Suprapubic skin (tissue), 4 donors: ENCODE measurements around the gene ASIC2. TPM values are rescaled to one million over a fixed set of nuclear protein-coding genes. Genes with fewer than 3 reads are reported as not detected.
A peak's percentile ranks its signal among the peaks of the same experiment; 100 is the strongest.

Experiments used
- DNase-seq, 2 donors: peaks; one replicate each; pipeline ENCODE4 v3.0.0-alpha.2; 2019; ENCODE audit warnings: low spot score in 2 of 2
- H3K27ac ChIP-seq: fragments of 200-600 bp; sonication (generic); one replicate; pipeline ENCODE4 v1.5.1; 2019
- H3K27me3 ChIP-seq: fragments of 200-600 bp; sonication (generic); one replicate; pipeline ENCODE4 v1.5.1; 2019
- H3K36me3 ChIP-seq: fragments of 200-600 bp; sonication (generic); one replicate; pipeline ENCODE4 v1.5.1; 2019
- H3K4me1 ChIP-seq: fragments of 200-600 bp; sonication (generic); one replicate; pipeline ENCODE4 v1.5.1; 2019
- H3K4me3 ChIP-seq: fragments of 200-600 bp; sonication (generic); one replicate; pipeline ENCODE4 v1.5.1; 2019; ENCODE audit warnings: mild to moderate bottlenecking
- H3K9me3 ChIP-seq: fragments of 200-600 bp; sonication (generic); one replicate; pipeline ENCODE4 v1.5.1; 2019
- CTCF ChIP-seq, 2 donors: fragments of 200-600 bp in 1 of 2; fragments of 450-650 bp in 1 of 2; sonication (generic) in 1 of 2; IDR thresholded peaks; one replicate each; pipeline ENCODE4 v1.5.1; 2016 to 2019; ENCODE audit warnings: antibody characterized with exemption in 2 of 2, mild to moderate bottlenecking in 1 of 2, moderate library complexity in 1 of 2
- EP300 ChIP-seq: sonication (generic); formaldehyde crosslinking; IDR thresholded peaks from one replicate; pipeline ENCODE4 v1.6.1; 2017; ENCODE audit warnings: antibody characterized with exemption
- POLR2A ChIP-seq, 2 donors: fragments of 450-650 bp; IDR thresholded peaks; one replicate each; pipeline ENCODE4 v1.6.1; 2017; ENCODE audit warnings: antibody characterized with exemption in 2 of 2, mild to moderate bottlenecking in 2 of 2, moderate library complexity in 2 of 2
- POLR2AphosphoS5 ChIP-seq, 3 donors: sonication (generic); formaldehyde crosslinking; IDR thresholded peaks; one replicate each; pipeline ENCODE4 v1.6.1; 2017; ENCODE audit warnings: antibody characterized with exemption in 3 of 3
- WGBS: methylation state at CpG from one replicate; pipeline ENCODE4 v1.1.5; 2018; 5-methylcytosine and 5-hydroxymethylcytosine counted together
- total RNA-seq, 4 donors: library from RNA; depleted of rRNA; stranded (reverse); fragments of >200 nt; gene quantifications; one replicate each; pipeline ENCODE4 v1.1.0, GENCODE V29; 2016

The ASIC2 gene
- total RNA-seq, 4 donors from 2014 or later, result not detected

DNA sequence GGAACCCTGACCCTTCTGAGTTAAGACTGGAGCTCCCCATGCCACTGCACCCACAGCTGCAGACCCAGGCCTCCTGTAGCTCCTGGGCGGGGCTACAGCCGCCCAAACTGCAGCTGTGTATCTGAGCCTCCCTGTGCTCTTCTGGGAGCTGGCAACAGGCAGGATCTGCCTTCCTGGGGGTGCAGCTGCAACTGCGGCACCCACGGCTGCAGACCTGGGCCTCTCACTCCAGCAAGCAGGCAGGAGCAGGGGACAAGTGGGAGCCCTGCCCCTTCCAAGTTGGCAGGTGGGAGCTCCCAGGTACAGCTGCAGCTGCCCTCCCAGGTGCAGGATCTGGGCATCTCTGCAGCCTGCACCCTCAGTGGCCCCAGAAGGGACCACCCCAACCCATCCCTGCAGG is 259.9 kb downstream of the ASIC2 start:
- Histone ChIP-seq H3K27ac (no peak overlapping the region), H3K4me3 (no peak overlapping the region), H3K4me1 (no peaks in the 10 kb centered on the region), H3K36me3 (no peaks in the 10 kb centered on the region), H3K27me3 (peaks cover 20% of the 10 kb centered on the region), H3K9me3 (no peaks in the 10 kb centered on the region)
- WGBS, result 96% methylated on average over 4 of the region's 4 CpGs
- peak in 1 of 2 donors; percentile 15 for DNase-seq
- no peak for TF ChIP-seq EP300

DNA sequence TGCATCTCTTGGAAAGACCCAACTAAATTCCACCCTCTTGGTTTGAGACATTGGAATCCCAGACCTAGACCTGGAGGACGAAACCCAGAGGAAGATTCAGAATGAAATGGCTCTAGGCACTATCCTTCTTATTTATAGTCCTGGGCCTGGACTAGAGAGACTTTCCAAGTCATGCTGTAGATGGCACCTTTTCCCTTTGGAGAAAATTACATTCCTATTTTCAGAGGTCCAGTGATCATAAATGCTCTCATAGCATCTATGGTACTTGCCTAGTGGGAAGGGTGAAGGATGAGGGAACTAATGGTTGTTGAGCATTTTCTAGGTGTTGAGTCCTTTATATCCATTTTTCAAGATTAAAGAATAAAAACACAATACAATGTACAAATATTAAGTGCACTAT is 264.3 kb downstream of the ASIC2 start:
- no peak overlapping the region for H3K4me3 ChIP-seq
- H3K27me3 ChIP-seq, result peaks cover 1% of the 10 kb centered on the region
- no peaks in the 10 kb centered on the region for H3K36me3 ChIP-seq
- 83% methylated on average over 1 of the region's 1 CpG for WGBS
- no peaks in the 10 kb centered on the region for H3K9me3 ChIP-seq
- no peaks in the 10 kb centered on the region for H3K4me1 ChIP-seq
- TF ChIP-seq POLR2AphosphoS5 (IDR thresholded peaks at IDR 0.05), result no peak
- TF ChIP-seq EP300, result no peak
- TF ChIP-seq POLR2A (IDR thresholded peaks at IDR 0.05), result no peak
- TF ChIP-seq CTCF (IDR thresholded peaks at IDR 0.05), result no peak
- no peak for DNase-seq
- H3K27ac ChIP-seq, result no peak overlapping the region

GRCh38 chr17:33028061-33028460 is 265.0 kb downstream of the ASIC2 start:
- Histone ChIP-seq H3K36me3 (no peaks in the 10 kb centered on the region), H3K4me3 (no peak overlapping the region), H3K27me3 (no peaks in the 10 kb centered on the region), H3K27ac (no peak overlapping the region), H3K4me1 (no peaks in the 10 kb centered on the region), H3K9me3 (no peaks in the 10 kb centered on the region)
- DNase-seq, result peak in 1 of 2 donors; percentile 43
- TF ChIP-seq POLR2A (IDR thresholded peaks at IDR 0.05) (no peak), POLR2AphosphoS5 (IDR thresholded peaks at IDR 0.05) (no peak), EP300 (no peak), CTCF (IDR thresholded peaks at IDR 0.05) (no peak)
- 80% methylated on average over 8 of the region's 8 CpGs for WGBS

DNA sequence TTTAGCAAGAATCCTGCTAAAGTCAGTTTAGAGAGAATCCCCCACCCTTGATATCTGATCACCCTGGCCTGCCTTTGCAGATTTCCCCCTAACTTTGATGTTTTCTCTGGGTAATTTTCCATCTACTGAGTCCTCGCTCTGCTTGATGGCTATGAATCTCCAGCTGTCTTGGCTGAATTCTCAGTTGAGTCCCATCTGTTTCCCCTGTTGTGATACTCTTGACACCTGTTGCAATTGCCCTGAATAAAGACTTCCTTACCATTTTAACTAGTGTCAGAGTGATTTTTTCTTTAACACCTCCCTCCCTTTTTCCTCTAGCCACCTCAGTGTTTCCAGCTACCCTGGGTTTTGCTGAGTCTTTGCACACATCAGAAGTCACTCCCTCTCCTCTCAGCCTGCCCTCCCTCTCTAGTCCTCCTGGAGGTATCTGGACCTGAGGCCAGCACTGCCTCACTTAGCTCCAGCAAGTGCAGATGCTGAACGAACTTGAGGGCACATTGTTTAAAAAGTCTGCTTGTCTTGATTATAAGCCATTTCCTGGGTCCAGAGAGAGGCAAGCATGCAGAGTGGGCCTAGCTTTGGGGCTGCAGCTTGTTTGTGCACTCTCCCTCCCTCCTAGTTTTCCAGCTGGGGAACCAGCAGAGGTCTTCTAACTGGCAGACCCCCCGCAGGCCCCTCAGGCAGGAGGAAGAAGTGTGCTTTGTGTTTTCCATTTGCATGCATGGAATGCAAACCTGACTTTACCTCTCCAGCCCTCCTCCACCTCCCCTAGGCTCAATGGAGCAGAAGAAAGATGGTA is 268.2 kb downstream of the ASIC2 start:
- TF ChIP-seq CTCF (IDR thresholded peaks at IDR 0.05) (no peak), POLR2AphosphoS5 (IDR thresholded peaks at IDR 0.05) (no peak), EP300 (no peak), POLR2A (IDR thresholded peaks at IDR 0.05) (no peak)
- no peaks in the 10 kb centered on the region for H3K27me3 ChIP-seq
- no peaks in the 10 kb centered on the region for H3K4me1 ChIP-seq
- no peak for DNase-seq
- H3K4me3 ChIP-seq, result no peak overlapping the region
- H3K36me3 ChIP-seq, result no peaks in the 10 kb centered on the region
- 83% methylated on average over 3 of the region's 3 CpGs for WGBS
- no peak overlapping the region for H3K27ac ChIP-seq
- H3K9me3 ChIP-seq, result no peaks in the 10 kb centered on the region

DNA sequence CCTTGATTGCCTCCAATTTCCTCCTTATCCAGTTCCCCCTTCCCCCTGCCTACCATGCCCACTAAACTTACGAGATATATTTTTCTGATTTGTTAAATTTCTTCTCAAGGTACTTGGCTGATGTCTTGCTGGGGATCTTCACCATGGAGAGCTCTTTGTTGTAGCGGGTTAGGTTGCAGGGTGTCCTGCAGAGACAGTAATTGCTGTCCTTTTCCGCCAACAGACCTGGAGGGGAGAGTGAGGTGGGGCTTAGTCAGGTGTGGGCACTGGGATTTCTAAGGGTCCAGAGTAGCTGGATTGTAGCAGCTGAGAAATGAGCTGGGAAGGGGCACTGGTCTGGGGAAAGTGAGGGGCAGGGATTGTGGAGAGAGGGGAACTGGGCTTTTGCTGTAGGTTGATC is 269.3 kb downstream of the ASIC2 start:
- 86% methylated on average over 3 of the region's 3 CpGs for WGBS
- no peak for DNase-seq
- no peaks in the 10 kb centered on the region for H3K36me3 ChIP-seq
- H3K9me3 ChIP-seq, result no peaks in the 10 kb centered on the region
- TF ChIP-seq CTCF (IDR thresholded peaks at IDR 0.05), result no peak
- no peak for TF ChIP-seq POLR2AphosphoS5 (IDR thresholded peaks at IDR 0.05)
- TF ChIP-seq POLR2A (IDR thresholded peaks at IDR 0.05), result no peak
- TF ChIP-seq EP300, result no peak
- H3K27me3 ChIP-seq, result peaks cover under 1% of the 10 kb centered on the region
- no peak overlapping the region for H3K4me3 ChIP-seq
- H3K4me1 ChIP-seq, result no peaks in the 10 kb centered on the region
- H3K27ac ChIP-seq, result no peak overlapping the region
